HEK293 (cell line): ENCODE data around the gene IDE.

Source experiments
- CTCF ChIA-PET: fragments of 350-600 bp; formaldehyde crosslinking; extraction: SDS; loops from one replicate; lab custom pipeline; 2021; ENCODE audit warnings: antibody characterized with exemption; lab: Yijun Ruan, JAX
- POLR2A ChIA-PET: fragments of 300-600 bp; formaldehyde crosslinking; extraction: SDS; loops from one replicate; lab custom pipeline; 2020; ENCODE audit warnings: antibody characterized with exemption, inconsistent platforms; lab: Yijun Ruan, JAX
- H3K27ac ChIP-seq: fragments of 200-500 bp; sonication (Bioruptor generic); 2 replicates; pipeline ENCODE4 v1.5.1; 2014; ENCODE audit warnings: low read depth, low read length, control low read depth, inconsistent platforms; ENCODE audit errors: extremely low read depth
- H3K36me3 ChIP-seq, 2 experiments: fragments of 200-500 bp in 1 of 2; sonication (Bioruptor generic) in 1 of 2; 1 replicate in 1 of 2; 2 replicates in 1 of 2; pipeline ENCODE4 v1.5.1; 2014 to 2017; ENCODE audit warnings: inconsistent platforms in 2 of 2, low read length in 2 of 2; ENCODE audit not compliant: control insufficient read depth in 2 of 2, insufficient read depth in 1 of 2
- H3K4me1 ChIP-seq: fragments of 200-500 bp; sonication (Bioruptor generic); 2 replicates; pipeline ENCODE4 v1.5.1; 2014; ENCODE audit warnings: mild to moderate bottlenecking, low read length, inconsistent platforms; ENCODE audit not compliant: control insufficient read depth, insufficient read depth
- H3K4me3 ChIP-seq: 2 replicates; pipeline ENCODE4 v1.5.1; 2011; ENCODE audit warnings: low read depth, mild to moderate bottlenecking, control low read depth, low read length, moderate library complexity
- H3K9me3 ChIP-seq: fragments of 200-500 bp; sonication (Bioruptor generic); 2 replicates; pipeline ENCODE4 v1.5.1; 2014; ENCODE audit warnings: low read depth, low read length, inconsistent platforms; ENCODE audit not compliant: control insufficient read depth, insufficient read depth
- FEZF1 ChIP-seq: fragments of 450-650 bp; formaldehyde crosslinking; IDR thresholded peaks from 2 replicates; pipeline ENCODE4 v1.5.1; 2016; ENCODE audit warnings: missing biosample characterization, missing genetic modification characterization
- GLIS1 ChIP-seq: fragments of 450-650 bp; formaldehyde crosslinking; IDR thresholded peaks from 2 replicates; pipeline ENCODE4 v1.5.1; 2016; ENCODE audit warnings: missing biosample characterization, missing genetic modification characterization
- KLF1 ChIP-seq: fragments of 450-650 bp; formaldehyde crosslinking; IDR thresholded peaks from 2 replicates; pipeline ENCODE4 v1.5.1; 2016; ENCODE audit warnings: missing biosample characterization, missing genetic modification characterization
- KLF7 ChIP-seq: fragments of 450-650 bp; formaldehyde crosslinking; IDR thresholded peaks from 2 replicates; pipeline ENCODE4 v1.5.1; 2016; ENCODE audit warnings: missing biosample characterization, missing genetic modification characterization, borderline replicate concordance
- MZF1 ChIP-seq: fragments of 450-650 bp; formaldehyde crosslinking; IDR thresholded peaks from 2 replicates; pipeline ENCODE4 v1.5.1; 2017; ENCODE audit warnings: missing biosample characterization, missing genetic modification characterization, borderline replicate concordance
- PATZ1 ChIP-seq: fragments of 450-650 bp; formaldehyde crosslinking; IDR thresholded peaks from 2 replicates; pipeline ENCODE4 v1.5.1; 2016; ENCODE audit warnings: missing biosample characterization, missing genetic modification characterization
- PRDM1 ChIP-seq: fragments of 450-650 bp; formaldehyde crosslinking; IDR thresholded peaks from 2 replicates; pipeline ENCODE4; 2016; ENCODE audit warnings: missing biosample characterization, missing genetic modification characterization
- PRDM2 ChIP-seq: fragments of 450-650 bp; formaldehyde crosslinking; IDR thresholded peaks from 2 replicates; pipeline ENCODE4 v1.5.1; 2016; ENCODE audit warnings: missing biosample characterization, missing genetic modification characterization, borderline replicate concordance
- SP7 ChIP-seq: fragments of 450-650 bp; formaldehyde crosslinking; IDR thresholded peaks from 2 replicates; pipeline ENCODE4 v1.5.1; 2016; ENCODE audit warnings: missing biosample characterization, missing genetic modification characterization
- ZFP69B ChIP-seq: fragments of 450-650 bp; formaldehyde crosslinking; IDR thresholded peaks from 2 replicates; pipeline ENCODE4 v1.5.1; 2016; ENCODE audit warnings: missing biosample characterization, missing genetic modification characterization
- ZNF155 ChIP-seq: fragments of 450-650 bp; formaldehyde crosslinking; IDR thresholded peaks from 2 replicates; pipeline ENCODE4 v1.5.1; 2016; ENCODE audit warnings: missing biosample characterization, missing genetic modification characterization
- ZNF501 ChIP-seq: fragments of 450-650 bp; formaldehyde crosslinking; IDR thresholded peaks from 2 replicates; pipeline ENCODE4 v1.5.1; 2016; ENCODE audit warnings: missing biosample characterization, missing genetic modification characterization
- ZNF670 ChIP-seq: fragments of 450-650 bp; formaldehyde crosslinking; IDR thresholded peaks from 2 replicates; pipeline ENCODE4 v1.5.1; 2016; ENCODE audit warnings: missing biosample characterization, missing genetic modification characterization, low read depth
- ZNF843 ChIP-seq: fragments of 450-650 bp; formaldehyde crosslinking; IDR thresholded peaks from 2 replicates; pipeline ENCODE4 v1.5.1; 2016; ENCODE audit warnings: missing biosample characterization, missing genetic modification characterization
- TF ChIP-seq, protein P1 (sequence below): fragments of 450-650 bp; formaldehyde crosslinking; IDR thresholded peaks from 2 replicates; pipeline ENCODE4 v1.5.1; 2017; ENCODE audit warnings: missing biosample characterization, missing genetic modification characterization

Gene IDE

GRCh38 chr10:92530891-92531535, 42.9 kb downstream of the IDE start:
- CTCF ChIA-PET = interaction anchor here (0.6 to 5.1 kb wide), 3 partner anchors 14 to 595 kb away, joined by 3 to 28 read pairs (median 4); no protein-coding TSS in a partner anchor
- no peak overlapping the region for H3K4me3 ChIP-seq
- POLR2A ChIA-PET = interaction anchor here (1.3 kb wide), 1 partner anchor 43 kb away, joined by 4 read pairs; the partner anchor contains the start of gene IDE
- H3K4me1 ChIP-seq = peaks cover 6% of the 10 kb centered on the region; the same call in 1 of the 2 replicates
- TF ChIP-seq ZFP69B (tag by site-specific recombination) (no peak), ZNF501 (tag by site-specific recombination) (no peak), PRDM2 (tag by site-specific recombination) (no peak), ZNF155 (tag by site-specific recombination) (no peak), ZNF670 (tag by site-specific recombination) (no peak)
- TF ChIP-seq, protein P1, sequence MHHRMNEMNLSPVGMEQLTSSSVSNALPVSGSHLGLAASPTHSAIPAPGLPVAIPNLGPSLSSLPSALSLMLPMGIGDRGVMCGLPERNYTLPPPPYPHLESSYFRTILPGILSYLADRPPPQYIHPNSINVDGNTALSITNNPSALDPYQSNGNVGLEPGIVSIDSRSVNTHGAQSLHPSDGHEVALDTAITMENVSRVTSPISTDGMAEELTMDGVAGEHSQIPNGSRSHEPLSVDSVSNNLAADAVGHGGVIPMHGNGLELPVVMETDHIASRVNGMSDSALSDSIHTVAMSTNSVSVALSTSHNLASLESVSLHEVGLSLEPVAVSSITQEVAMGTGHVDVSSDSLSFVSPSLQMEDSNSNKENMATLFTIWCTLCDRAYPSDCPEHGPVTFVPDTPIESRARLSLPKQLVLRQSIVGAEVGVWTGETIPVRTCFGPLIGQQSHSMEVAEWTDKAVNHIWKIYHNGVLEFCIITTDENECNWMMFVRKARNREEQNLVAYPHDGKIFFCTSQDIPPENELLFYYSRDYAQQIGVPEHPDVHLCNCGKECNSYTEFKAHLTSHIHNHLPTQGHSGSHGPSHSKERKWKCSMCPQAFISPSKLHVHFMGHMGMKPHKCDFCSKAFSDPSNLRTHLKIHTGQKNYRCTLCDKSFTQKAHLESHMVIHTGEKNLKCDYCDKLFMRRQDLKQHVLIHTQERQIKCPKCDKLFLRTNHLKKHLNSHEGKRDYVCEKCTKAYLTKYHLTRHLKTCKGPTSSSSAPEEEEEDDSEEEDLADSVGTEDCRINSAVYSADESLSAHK (tag by site-specific recombination) = no peak
- H3K27ac ChIP-seq = no peak overlapping the region
- H3K36me3 ChIP-seq = peaks cover 33 to 34% of the 10 kb centered on the region in 2 experiments
- H3K9me3 ChIP-seq = no peaks in the 10 kb centered on the region

DNA sequence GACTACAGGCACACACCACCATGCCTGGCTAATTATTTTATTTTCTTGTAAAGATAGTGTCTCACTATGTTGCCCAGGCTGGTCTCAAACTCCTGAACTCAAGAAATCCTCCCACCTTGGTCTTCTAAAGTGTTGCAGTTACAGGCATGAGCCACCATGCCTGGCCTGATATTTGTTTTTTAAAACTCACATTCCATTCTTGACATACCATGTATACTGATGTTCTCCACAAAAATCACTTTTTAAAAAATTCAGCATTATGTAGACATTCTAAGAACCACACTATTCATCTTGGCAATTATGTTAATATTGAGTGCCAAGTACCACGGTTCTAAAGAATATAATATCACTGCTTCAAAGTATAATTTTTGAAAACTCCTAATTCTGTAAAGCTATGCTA, 43.5 kb downstream of the IDE start:
- Histone ChIP-seq H3K4me3 (no peak overlapping the region), H3K9me3 (no peaks in the 10 kb centered on the region)
- CTCF ChIA-PET = interaction anchor here (1.4 to 5.1 kb wide), 2 partner anchors 13 to 45 kb away, joined by 4 to 28 read pairs; no protein-coding TSS in a partner anchor
- TF ChIP-seq PRDM1 (tag by site-specific recombination) = no peak
- TF ChIP-seq, all 188 proteins: peak for 0
- H3K27ac ChIP-seq = no peak overlapping the region
- POLR2A ChIA-PET = interaction anchor here (1.3 kb wide), 1 partner anchor 44 kb away, joined by 4 read pairs; the partner anchor contains the start of gene IDE
- peaks cover 6% of the 10 kb centered on the region; the same call in 1 of the 2 replicates for H3K4me1 ChIP-seq
- H3K36me3 ChIP-seq = peaks cover 28 to 30% of the 10 kb centered on the region in 2 experiments

GRCh38 chr10:92527716-92528115, 46.2 kb downstream of the IDE start:
- ChIA-PET CTCF (interaction anchor here (5.1 kb wide), 1 partner anchor 11 kb away, joined by 28 read pairs; no protein-coding TSS in a partner anchor), POLR2A (no interaction called here)
- H3K4me1 ChIP-seq = peaks cover 6% of the 10 kb centered on the region; the same call in 1 of the 2 replicates
- no peak overlapping the region for H3K4me3 ChIP-seq
- peaks cover 17 to 33% of the 10 kb centered on the region in 2 experiments for H3K36me3 ChIP-seq
- H3K27ac ChIP-seq = no peak overlapping the region
- H3K9me3 ChIP-seq = no peaks in the 10 kb centered on the region
- TF ChIP-seq ZNF843 (tag by site-specific recombination) (peak; percentile 63; the same call in 1 of the 2 replicates), FEZF1 (tag by site-specific recombination) (0 out of 2 replicates have a peak, but pooled peaks have one; percentile 11), GLIS1 (tag by site-specific recombination) (peak; percentile 49; the same call in 1 of the 2 replicates), SP7 (tag by site-specific recombination) (peak; percentile 62), MZF1 (tag by site-specific recombination) (peak; percentile 65), KLF1 (peak; percentile 62; the same call in 1 of the 2 replicates), KLF7 (tag by site-specific recombination) (peak; percentile 73; the same call in 1 of the 2 replicates), PATZ1 (peak; percentile 59)
